ENCODE data around the gene SVIL. TPM values are rescaled to one million over a fixed set of nuclear protein-coding genes. Genes with fewer than 3 reads are reported as not detected.

The SVIL gene
- total RNA-seq, 3 donors from 2014 or later (not counting 1 experiment from before 2014, with no cell fraction given): 24.9 to 57.2 (median 33.5) TPM

DNA sequence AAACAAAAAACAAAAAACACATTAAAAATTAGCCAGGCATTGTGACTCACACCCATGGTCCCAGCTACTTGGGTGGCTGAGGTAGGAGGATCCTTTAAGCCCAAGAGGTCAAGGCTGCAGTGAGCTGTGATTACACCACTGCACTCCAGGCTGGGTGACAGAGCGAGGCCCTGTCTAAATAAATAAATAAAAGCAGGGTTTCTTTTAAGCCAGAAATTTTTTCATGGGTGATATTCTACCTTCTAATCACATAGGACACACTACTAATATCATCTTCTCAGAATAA, 14.2 kb upstream of the SVIL start:
- H3K36me3 Mint-ChIP-seq: no peaks in the 10 kb centered on the region
- no CpG with 5 or more reads among the region's 1 CpG for WGBS (ENCODE audit: insufficient coverage)
- no peaks in the 10 kb centered on the region for H3K9me3 ChIP-seq (ENCODE audit: control insufficient read depth, insufficient read depth, low read length)
- H3K4me3 ChIP-seq (ENCODE audit: low read length): no peak overlapping the region
- intact Hi-C loops (cut with micrococcal nuclease): loop anchor here (1.0 kb wide), 1 partner anchor 10 kb away; no protein-coding TSS in a partner anchor
- H3K4me1 Mint-ChIP-seq: peaks cover 36 to 48% of the 10 kb centered on the region in 2 donors
- no peaks in the 10 kb centered on the region for H3K36me3 ChIP-seq (ENCODE audit: control insufficient read depth, insufficient read depth, low read length)
- DNase-seq (no peak), ATAC-seq (no peak)
- no peak overlapping the region for H3K27ac ChIP-seq (ENCODE audit: low read length)
- H3K4me1 ChIP-seq (ENCODE audit: control insufficient read depth, insufficient read depth, low read length): peaks cover 20% of the 10 kb centered on the region
- H3K27me3 Mint-ChIP-seq (ENCODE audit: low read depth in 2 of 2): no peaks in the 10 kb centered on the region
- H3K27ac Mint-ChIP-seq: peak overlapping the region in 1 of 2 donors; percentile 78
- H3K9me3 Mint-ChIP-seq: no peaks in the 10 kb centered on the region
- TF ChIP-seq, protein P1, sequence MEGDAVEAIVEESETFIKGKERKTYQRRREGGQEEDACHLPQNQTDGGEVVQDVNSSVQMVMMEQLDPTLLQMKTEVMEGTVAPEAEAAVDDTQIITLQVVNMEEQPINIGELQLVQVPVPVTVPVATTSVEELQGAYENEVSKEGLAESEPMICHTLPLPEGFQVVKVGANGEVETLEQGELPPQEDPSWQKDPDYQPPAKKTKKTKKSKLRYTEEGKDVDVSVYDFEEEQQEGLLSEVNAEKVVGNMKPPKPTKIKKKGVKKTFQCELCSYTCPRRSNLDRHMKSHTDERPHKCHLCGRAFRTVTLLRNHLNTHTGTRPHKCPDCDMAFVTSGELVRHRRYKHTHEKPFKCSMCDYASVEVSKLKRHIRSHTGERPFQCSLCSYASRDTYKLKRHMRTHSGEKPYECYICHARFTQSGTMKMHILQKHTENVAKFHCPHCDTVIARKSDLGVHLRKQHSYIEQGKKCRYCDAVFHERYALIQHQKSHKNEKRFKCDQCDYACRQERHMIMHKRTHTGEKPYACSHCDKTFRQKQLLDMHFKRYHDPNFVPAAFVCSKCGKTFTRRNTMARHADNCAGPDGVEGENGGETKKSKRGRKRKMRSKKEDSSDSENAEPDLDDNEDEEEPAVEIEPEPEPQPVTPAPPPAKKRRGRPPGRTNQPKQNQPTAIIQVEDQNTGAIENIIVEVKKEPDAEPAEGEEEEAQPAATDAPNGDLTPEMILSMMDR (IDR thresholded peaks at IDR 0.05): no peak
- no peak overlapping the region for H3K4me3 Mint-ChIP-seq
- H3K27me3 ChIP-seq (ENCODE audit: control insufficient read depth, insufficient read depth, low read length): no peaks in the 10 kb centered on the region

GRCh38 chr10:29648114-29648982, 13.6 kb upstream of the SVIL start:
- H3K4me3 Mint-ChIP-seq: peak overlapping the region; percentile 29
- peak in 1 of 2 donors; percentile 45 for DNase-seq

GRCh38 chr10:29647478-29647877, 12.7 kb upstream of the SVIL start:
- no peak overlapping the region for H3K27ac ChIP-seq (ENCODE audit: low read length)
- no peak overlapping the region for H3K4me3 ChIP-seq (ENCODE audit: low read length)
- H3K27me3 ChIP-seq (ENCODE audit: control insufficient read depth, insufficient read depth, low read length): no peaks in the 10 kb centered on the region
- no peaks in the 10 kb centered on the region for H3K9me3 ChIP-seq (ENCODE audit: control insufficient read depth, insufficient read depth, low read length)
- TF ChIP-seq, protein P1 (IDR thresholded peaks at IDR 0.05): no peak
- H3K27me3 Mint-ChIP-seq (ENCODE audit: low read depth in 2 of 2): no peaks in the 10 kb centered on the region
- peak overlapping the region in 1 of 2 donors; percentile 78 for H3K27ac Mint-ChIP-seq
- no peak for ATAC-seq
- no peaks in the 10 kb centered on the region for H3K36me3 ChIP-seq (ENCODE audit: control insufficient read depth, insufficient read depth, low read length)
- H3K9me3 Mint-ChIP-seq: no peaks in the 10 kb centered on the region
- WGBS (ENCODE audit: insufficient coverage): 9% methylated on average over 1 of the region's 5 CpGs
- peaks cover 36 to 54% of the 10 kb centered on the region in 2 donors for H3K4me1 Mint-ChIP-seq
- peak overlapping the region; percentile 41 for H3K4me3 Mint-ChIP-seq
- intact Hi-C loops (cut with micrococcal nuclease): no loop called here
- H3K4me1 ChIP-seq (ENCODE audit: control insufficient read depth, insufficient read depth, low read length): peaks cover 20% of the 10 kb centered on the region
- DNase-seq: peak in 1 of 2 donors; percentile 13
- H3K36me3 Mint-ChIP-seq: no peaks in the 10 kb centered on the region

More at GRCh38 chr10:29648114-29648982, 13.6 kb upstream of the SVIL start:
- WGBS (ENCODE audit: insufficient coverage): 43% methylated on average over 8 of the region's 9 CpGs
- Histone ChIP-seq H3K36me3 (ENCODE audit: control insufficient read depth, insufficient read depth, low read length) (no peaks in the 10 kb centered on the region), H3K27ac (ENCODE audit: low read length) (no peak overlapping the region), H3K4me1 (ENCODE audit: control insufficient read depth, insufficient read depth, low read length) (peaks cover 20% of the 10 kb centered on the region), H3K4me3 (ENCODE audit: low read length) (no peak overlapping the region), H3K27me3 (ENCODE audit: control insufficient read depth, insufficient read depth, low read length) (no peaks in the 10 kb centered on the region), H3K9me3 (ENCODE audit: control insufficient read depth, insufficient read depth, low read length) (no peaks in the 10 kb centered on the region)
- TF ChIP-seq, protein P1 (IDR thresholded peaks at IDR 0.05): no peak
- Mint-ChIP-seq H3K9me3 (no peaks in the 10 kb centered on the region), H3K27me3 (ENCODE audit: low read depth in 2 of 2) (no peaks in the 10 kb centered on the region), H3K27ac (peak overlapping the region in 1 of 2 donors; percentile 78), H3K36me3 (no peaks in the 10 kb centered on the region), H3K4me1 (peaks cover 36 to 48% of the 10 kb centered on the region in 2 donors)
- intact Hi-C loops (cut with micrococcal nuclease): loop anchor here (1.0 kb wide), 1 partner anchor 11 kb away; no protein-coding TSS in a partner anchor
- peak in 2 of 3 donors; percentile 41 to 60 for ATAC-seq

Measured in natural killer cell (primary cell).